GM19395 (cell line): ENCODE measurements around the gene ADAMTS6.
A peak's percentile ranks its signal among the peaks of the same experiment; 100 is the strongest.
"Not testable (repeated sequence)": the region's sequence is repeated elsewhere in the genome, so short reads cannot be mapped to it uniquely, and the experiment has no call there.

Experiments
- ATAC-seq: cut with Tn5 transposase; IDR thresholded peaks from one replicate; pipeline ENCODE4 v1.9.1; 2021; ENCODE audit warnings: mild to moderate bottlenecking, moderate library complexity; ENCODE audit not compliant: unreplicated experiment

The ADAMTS6 gene

GRCh38 chr5:65203746-65204145 lies 278.0 kb downstream of the ADAMTS6 start:
- no peak for ATAC-seq

GRCh38 chr5:65199993-65200675 lies 281.6 kb downstream of the ADAMTS6 start:
- ATAC-seq: no peak

GRCh38 chr5:65198456-65199120 lies 283.1 kb downstream of the ADAMTS6 start:
- ATAC-seq: no peak

DNA sequence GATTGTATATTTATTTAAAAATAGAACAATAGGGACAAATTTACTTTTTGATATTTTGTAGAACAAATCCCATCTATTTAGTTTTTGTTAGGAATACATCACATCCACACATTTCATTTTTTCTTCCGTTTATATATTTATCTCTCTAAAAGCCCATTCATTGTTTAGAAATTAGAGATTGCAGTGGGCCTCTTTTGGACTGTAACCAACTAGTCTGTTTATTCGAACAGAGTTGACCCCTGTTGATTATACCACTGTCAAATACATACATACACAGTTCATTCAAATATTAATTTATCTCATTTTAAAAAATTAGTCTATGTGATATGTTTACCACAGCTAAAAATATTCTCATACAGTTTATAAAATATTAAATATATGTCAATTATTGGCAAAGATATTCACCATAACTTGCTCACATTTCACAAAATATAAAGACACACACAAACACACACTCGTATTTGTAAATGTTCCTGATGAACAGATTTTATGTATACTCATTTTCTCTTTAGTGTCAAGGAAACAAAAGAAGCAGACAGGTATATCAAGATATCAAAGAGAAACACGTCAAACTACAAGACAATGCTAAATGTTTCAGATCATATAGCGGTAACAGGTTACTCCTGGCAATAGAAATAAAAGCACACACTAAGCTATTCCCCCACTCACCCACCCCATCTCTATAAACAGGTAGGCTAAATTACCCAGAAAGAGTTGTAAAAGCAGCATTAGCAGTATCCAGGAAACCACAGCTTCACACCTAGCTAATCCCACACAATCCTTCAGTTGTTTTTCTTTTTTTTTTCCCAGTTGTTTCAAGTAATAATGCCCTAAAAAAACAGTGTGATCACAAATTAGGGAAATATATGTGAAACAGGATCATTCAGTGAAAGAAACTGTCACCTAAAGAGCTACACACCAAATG lies 283.9 kb downstream of the ADAMTS6 start:
- ATAC-seq: no peak

DNA sequence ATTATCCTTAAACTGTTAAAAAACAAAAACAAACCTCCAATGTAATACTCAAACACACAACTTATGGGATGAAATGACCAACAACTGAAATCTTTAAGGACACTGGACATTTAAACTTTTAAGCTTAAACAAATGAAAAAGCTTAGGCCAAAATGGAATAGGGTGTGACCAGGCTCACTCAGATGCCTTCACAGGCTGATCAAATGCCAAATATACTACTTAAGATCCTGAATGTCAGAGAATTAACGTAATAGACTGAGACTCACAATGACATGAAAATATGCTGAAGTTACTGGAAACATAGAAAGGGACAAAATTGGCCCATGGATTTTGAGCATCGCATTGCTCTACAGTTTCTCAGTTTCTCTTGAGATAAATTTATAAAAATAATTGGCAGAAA lies 286.8 kb downstream of the ADAMTS6 start:
- no peak for ATAC-seq

GRCh38 chr5:65192331-65192730 lies 289.4 kb downstream of the ADAMTS6 start:
- ATAC-seq: no peak

DNA sequence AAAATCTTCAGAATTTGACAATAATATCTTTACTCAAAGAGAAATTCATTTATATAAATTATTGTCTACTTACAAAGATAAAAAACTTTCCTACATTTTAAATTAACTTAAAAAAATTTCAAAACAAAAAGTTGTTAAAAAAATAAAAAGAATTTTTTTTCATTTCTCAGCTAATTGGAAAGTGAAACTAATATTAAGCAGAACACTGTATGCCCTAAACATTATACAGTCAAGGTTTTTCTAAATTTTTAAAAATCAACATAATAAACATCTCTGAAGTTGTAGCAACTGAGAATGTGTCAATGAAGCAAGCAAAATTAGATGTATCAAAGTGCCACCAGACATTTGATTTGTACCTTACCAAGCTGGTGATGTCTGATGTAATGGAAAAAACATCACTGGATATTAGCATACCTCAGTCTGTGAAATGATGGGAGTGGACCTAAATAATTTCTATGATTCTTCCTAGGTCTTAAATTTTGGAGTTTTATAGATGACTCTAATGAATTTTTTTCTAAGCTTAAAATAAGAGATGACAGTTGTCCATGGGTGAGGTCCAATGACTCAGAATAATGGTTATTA lies 290.1 kb downstream of the ADAMTS6 start:
- peak; percentile 46 for ATAC-seq

- ATAC-seq: peak; percentile 69
Measured at GRCh38 chr5:65190328-65191053, 291.2 kb downstream of the ADAMTS6 start.

DNA sequence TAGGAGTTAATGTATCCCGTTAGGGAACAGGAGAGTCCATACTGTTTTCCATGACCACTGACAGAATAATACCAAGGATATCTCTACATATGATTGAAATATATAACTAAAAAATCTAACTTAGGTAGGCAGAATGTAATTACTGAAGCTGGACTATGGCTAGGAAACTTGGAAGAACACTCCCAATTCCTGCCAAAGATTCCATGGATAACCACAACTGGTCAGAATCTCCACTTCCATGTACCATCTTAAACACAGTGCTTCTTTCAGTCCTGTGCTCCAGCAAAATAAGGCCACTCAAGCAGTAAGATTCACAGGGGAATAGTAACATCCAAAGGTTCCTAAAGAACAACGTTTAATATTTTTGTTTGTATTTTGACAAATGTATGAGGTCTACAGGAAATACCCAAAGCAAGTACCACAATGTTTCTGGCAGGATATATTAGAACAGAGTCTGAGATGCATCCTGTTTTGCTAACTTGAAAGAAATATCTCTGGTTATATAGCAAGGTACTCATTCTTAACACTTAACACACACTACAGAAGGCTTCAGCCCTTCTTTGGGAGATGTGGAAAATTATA lies 295.0 kb downstream of the ADAMTS6 start:
- ATAC-seq: no peak

DNA sequence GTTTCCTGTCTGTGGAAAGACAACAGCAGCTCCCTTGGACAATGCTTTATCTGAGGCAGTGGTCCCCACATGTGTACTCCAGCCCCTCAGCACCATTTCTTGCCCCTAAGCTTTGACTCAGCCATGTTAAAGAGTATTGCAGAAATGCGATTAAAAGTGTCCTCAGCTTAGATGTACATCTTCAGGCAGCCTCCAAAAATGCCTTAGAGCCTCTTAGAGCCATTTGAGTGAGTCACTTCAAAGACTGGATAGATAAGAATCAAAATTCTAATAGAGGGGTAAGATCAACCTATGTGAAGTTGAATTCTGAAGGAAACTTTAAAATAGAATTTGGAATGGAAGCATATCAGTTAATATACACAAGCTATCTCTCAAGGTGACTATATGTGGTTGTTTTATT lies 296.3 kb downstream of the ADAMTS6 start:
- no peak for ATAC-seq

DNA sequence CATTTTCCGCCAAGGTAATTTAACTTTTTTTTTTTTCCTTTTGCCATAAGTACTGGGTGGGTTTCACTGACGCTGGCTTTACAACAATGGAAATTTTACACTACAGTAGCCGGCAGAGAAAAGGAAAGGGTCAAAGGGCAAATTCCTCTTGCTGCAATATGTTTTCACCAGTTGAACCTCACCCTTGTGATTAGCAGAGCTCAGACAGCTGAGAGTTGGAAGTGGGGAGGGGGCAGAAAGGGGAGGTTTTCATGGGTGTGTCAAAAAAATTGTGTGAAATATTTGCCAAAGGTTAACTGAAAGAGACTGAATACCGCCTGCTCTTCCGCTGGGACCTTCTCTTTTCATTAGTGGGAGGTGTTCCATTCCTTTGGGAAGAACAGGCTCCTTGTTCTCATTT lies 296.9 kb downstream of the ADAMTS6 start:
- ATAC-seq: no peak

- ATAC-seq: not testable (repeated sequence)
Measured at GRCh38 chr5:65174231-65174630, 307.5 kb downstream of the ADAMTS6 start.

DNA sequence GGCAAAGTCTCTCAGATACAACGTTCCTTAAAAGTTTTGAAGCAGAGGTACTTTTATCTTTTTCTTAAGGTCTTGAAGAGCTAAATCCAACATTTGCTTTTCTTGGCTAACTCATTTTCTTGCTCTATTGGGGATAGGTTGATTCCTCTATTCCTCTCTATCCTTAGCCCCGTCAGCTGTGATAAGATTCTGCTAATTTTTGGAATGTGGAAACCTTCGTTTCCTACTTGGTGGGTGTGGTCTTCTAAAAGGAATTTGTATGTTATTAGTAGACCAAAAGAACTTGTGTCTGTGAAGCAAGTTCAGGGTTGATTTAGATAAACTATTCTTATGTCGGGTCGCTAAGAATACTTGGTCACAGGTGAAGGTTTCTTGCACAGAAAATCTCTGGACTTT lies 308.6 kb downstream of the ADAMTS6 start:
- no peak for ATAC-seq

GRCh38 chr5:65172486-65173129 lies 309.1 kb downstream of the ADAMTS6 start:
- ATAC-seq: peak; percentile 99

GRCh38 chr5:65171645-65172044 lies 310.1 kb downstream of the ADAMTS6 start:
- no peak for ATAC-seq

DNA sequence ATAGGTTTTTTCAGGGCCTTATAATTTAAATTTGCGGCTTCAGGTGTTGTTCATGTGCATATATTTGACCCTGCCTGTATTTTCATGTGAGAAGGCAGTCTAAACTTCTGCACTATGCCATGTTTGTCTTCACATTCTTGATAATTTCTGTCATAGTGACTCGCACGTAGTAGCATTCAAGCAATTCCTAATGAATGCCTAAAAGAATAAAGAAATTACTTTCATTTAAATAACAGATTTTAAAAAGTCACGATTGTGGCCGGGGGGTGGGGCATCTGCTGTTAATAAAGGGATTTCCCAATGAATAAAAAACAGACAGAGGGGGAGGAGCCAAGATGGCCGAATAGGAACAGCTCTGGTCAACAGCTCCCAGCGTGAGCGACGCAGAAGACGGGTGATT lies 318.0 kb downstream of the ADAMTS6 start:
- no peak for ATAC-seq

- ATAC-seq: no peak
Measured at GRCh38 chr5:65161655-65162054, 320.1 kb downstream of the ADAMTS6 start.

GRCh38 chr5:65157906-65158603 lies 323.7 kb downstream of the ADAMTS6 start:
- ATAC-seq: no peak

DNA sequence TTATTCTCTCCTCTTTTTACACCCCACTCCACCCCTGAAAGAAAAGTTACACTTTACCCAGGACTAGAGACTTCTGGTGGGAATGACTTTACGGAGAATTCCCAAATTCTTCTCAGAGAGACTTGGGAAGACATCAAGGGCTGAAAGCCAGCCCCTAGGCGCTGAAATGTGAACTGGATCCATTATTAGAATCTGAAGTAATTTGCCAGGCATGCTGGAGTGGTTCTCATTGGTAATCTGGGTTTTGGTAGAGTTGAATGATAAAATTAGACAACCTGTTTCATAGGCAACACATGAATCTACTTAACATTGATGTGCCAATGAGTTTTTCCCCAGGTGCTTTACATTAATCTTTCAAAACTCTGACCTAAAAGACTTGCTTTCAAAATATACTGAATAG lies 324.8 kb downstream of the ADAMTS6 start:
- no peak for ATAC-seq
